OCI-M2 (cell line): ENCODE measurements around the gene ABI3BP.

Source experiments
- DNase-seq: peaks from one replicate; lab custom pipeline; 2025; ENCODE audit not compliant: unreplicated experiment; lab: John Stamatoyannopoulos, UW

The ABI3BP gene

DNA sequence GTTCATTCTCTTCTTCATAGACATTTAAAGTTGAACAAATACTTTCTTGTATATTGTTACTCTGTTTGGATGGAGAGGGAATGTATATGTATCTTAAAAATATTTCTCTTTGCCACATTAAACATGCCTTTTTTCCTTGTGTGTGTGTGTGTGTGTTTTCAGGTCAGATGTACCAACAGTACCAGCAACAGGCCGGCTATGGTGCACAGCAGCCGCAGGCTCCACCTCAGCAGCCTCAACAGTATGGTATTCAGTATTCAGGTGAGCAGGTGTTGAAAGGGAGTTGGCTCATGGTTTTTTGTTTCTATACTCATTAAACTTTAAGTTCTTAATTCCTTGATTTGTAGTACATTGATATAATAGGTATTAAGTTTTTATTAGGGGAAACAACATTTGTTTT is 248.6 kb downstream of the ABI3BP start:
- no peak for DNase-seq

DNA sequence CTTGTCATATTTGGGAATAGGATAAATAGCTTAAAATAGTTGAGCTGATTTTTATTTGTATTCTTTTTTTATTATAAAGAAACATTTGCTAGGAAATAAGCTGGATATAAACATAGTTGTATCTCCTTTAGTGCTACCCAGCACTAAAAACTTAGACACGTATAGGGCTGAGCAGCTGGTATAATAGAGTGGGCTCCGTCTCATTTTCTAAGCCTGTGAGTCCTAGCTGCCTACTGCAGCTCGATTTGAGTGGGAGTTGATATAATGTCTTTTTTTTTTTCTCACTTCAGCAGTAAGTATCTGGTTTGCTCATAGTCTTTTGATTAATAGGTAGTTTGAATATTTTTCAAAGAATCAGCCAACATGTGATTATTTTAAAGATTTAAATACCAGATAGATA is 249.7 kb downstream of the ABI3BP start:
- no peak for DNase-seq

DNA sequence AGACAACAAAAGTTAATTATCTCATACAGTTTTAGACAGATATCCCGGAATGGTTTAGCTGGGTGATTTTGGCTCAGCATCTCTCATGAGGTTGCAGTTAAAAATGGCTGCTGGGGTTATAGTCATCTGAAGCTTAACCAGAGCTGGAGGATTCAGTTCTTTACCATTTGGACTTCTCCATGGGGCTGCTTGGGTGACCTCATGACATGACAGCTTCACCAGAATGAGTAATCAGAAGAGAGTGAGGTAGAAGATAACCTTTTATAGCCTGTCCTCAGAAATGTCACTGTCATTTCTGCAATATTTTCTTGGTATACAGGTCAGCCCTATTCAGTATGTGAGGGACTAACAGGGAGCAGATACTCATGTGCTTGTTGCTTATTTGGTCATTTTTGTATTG is 253.0 kb downstream of the ABI3BP start:
- no peak for DNase-seq

DNA sequence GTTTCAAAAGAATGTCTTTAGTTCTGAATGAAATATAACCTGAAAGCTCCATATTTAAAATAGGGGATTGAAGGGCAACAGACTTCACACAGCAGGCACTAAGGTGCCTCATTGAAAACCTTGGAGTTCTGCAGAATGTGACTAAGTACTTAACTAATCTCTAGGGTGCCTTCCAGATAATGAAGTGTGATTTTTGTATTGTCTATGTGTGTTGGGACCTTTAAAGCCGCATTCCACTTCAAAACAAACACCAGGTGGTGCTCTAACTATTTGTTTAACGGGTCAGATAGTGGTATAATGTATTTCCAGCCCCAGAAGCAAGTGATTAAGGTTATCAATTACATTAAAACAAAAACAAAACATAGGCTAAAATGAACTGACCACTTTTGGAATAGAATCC is 255.9 kb downstream of the ABI3BP start:
- DNase-seq, result no peak

DNA sequence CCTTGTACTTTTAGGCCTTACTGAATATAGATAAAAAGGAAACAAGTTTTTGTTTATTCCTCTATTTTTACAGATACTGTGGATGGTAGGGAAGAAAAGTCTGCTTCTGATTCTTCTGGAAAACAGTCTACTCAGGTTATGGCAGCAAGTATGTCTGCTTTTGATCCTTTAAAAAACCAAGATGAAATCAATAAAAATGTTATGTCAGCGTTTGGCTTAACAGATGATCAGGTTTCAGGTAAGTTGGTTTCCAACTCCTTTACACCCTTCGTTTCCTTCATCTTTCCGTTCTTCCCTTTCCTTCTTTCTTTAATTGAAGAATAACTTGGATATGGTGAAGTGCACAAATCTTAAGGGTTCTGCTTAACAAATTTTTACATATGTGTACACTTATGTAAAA is 260.8 kb downstream of the ABI3BP start:
- no peak for DNase-seq

DNA sequence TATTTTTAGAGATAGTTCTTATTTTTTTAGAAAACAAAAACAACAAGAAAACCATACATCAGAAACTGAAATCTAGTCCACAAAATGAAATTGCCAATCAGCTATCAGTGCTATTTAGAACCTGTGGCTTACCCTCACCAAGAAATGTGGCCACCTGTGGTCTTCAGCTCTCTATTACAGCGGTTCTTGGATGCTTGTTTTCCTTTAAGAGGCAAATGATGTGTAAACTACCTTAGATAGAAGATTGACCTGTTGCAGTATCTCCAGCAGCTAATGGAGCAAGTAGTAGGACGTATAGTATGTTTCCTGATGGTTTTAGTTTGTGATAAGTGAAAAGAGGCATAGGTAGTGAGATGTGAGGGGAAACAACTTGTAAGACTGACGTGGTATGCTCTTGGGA is 262.7 kb downstream of the ABI3BP start:
- DNase-seq, result no peak

DNA sequence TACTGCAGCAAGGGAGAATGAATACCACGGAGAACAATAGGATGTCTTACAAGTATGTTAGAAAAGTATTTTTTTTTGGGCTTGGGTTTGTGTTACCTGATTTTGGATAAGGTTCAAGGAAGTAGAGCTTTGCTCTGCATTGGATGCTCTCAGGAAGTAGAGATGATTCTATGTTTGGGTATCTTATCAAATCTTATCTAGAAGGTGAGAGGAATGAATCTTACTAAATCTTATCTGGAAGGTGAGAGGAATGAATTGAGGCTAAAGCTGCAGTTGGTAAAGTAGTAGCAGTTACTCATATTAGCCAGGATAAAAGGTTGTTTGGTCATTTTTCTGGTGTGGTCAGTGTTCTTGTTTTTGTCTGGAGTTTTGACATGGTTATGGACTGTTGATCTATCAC is 266.5 kb downstream of the ABI3BP start:
- DNase-seq, result no peak

DNA sequence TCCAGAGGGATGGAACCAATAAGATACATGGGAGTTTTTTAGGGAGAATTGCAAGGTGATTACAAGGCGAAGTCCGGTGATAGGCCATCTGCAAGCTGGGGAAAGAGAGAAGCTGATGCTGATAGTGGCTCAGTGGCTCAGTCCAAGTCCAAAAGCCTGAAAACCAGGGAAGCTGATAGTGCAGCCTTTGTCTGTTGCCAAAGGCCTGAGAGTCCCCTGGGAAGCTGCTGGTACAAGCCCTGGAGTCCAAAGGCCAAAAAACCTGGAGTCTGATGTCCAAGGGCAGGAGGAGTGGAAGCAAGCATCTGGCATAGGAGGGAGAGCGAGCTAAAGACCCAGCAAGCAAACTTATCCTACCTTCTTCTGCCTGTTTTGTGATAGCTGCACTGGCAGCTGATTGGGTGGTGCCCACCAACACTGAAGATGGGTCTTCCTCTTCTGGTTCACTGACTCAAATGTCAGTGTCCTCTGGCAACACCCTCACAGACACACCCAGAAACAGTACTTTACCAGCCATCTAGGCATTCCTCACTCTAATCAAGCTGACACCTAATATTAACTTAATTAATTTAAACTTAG is 267.2 kb downstream of the ABI3BP start:
- DNase-seq, result no peak

DNA sequence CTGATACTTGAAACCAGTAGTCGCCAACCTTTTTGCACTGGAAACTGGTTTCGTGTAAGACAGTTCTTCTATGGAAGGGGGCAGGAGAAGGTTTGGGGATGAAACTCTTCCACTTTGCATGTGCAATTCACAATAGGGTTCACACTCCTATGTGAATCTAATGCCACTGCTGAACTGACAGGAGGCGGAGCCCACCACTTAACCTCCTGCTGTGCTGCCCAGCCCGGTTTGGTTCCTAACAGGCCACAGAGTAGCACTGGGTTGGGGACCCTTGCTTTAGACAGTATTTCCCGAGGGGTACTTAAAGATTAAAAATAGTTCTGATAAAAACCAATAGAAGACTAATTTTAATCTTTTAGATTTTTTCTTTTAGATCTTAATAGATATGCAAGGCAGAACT is 272.8 kb downstream of the ABI3BP start:
- DNase-seq, result no peak

DNA sequence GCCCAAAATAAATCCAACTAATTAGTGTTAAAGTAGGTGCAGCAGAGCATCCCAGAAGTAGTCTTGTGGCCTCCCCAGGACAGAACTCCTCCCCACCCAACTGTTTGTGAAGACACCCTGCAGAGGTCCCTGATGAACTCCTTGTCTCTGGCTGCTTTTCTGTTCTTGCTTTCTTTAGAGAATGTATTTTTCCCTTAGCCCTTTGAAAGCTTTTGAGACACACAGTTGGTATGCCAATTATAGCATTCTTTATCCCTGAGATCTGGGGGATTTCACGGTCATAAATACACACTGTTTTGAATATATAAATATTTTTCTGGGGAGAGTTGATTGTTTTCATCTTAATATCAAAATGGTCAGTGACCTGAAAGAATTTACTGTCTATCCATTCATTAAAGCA is 274.1 kb downstream of the ABI3BP start:
- no peak for DNase-seq

DNA sequence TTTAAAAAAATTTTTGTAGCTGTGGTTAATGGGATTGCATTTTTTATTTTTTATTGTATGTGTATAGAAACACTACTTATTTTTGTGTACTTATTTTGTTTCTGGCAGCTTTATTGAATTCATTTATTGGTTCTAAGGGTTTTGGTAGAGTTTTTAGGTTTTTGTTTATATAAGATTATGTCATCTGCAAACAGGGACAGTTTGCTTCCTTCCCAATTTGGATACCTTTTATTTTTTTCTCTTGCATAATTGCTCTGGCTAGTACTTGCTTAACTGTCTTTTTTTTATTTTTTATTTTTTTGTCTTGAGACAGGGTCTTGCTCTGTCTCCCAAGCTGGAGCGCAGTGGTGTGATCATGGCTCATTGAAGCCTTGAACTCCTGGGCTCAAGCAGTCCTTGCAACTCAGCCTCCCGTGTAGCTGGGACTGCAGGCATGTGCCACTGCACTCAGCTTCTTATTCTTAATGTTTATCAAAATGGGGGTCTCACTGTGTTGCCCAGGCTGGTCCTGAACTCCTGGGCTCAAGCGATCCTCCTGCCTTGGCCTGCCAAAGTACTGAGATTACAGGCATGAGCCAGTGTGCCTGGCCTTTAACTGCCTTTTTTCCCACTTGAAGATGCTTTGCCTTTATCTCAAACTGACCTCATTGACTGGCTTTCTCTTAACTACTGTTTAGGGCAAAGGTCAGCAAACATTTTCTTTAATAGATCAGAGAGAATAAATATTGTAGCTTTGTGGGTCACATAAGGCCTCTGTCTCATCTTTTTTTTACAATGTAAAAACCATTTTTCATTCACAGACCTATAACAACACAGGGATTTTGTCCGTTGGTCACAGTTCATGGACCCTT is 275.4 kb downstream of the ABI3BP start:
- DNase-seq, result no peak

DNA sequence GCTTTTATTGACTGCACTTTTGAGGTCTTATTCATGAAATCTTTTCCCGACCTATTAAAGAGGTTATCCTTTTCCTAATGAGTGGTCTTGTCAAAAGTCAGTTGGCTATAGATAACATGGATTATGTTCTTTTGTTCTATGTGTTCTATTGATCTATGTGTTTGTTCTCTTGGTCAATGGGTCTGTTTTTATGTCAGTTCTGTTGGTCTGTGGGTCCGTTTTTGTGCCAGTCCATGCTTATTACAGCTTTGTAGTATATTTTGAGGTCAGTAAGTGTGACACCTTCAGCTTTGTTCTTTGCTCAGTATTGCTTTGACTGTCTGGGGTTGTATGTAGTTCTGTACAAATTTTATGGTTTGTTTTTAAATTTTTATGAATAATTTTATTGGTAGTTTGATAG is 276.2 kb downstream of the ABI3BP start:
- no peak for DNase-seq

DNA sequence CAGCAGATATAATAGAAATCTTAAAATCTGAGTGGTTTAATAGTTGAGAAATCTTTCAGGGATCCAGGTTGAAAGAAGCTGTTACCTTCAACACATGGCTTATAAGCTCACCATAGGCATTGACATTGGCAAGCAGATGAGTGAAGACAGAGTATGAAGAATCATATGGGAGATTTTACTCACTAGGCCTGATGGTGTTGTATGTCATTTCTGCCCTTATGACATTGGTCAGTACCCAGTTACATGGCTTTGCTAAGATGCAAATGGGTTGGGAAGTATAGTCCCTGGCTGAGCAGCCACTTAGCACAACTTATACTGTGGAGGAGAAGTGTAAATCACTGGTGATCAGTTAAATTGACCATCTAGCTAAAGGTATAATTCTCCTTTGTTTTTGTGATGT is 278.0 kb downstream of the ABI3BP start:
- no peak for DNase-seq

DNA sequence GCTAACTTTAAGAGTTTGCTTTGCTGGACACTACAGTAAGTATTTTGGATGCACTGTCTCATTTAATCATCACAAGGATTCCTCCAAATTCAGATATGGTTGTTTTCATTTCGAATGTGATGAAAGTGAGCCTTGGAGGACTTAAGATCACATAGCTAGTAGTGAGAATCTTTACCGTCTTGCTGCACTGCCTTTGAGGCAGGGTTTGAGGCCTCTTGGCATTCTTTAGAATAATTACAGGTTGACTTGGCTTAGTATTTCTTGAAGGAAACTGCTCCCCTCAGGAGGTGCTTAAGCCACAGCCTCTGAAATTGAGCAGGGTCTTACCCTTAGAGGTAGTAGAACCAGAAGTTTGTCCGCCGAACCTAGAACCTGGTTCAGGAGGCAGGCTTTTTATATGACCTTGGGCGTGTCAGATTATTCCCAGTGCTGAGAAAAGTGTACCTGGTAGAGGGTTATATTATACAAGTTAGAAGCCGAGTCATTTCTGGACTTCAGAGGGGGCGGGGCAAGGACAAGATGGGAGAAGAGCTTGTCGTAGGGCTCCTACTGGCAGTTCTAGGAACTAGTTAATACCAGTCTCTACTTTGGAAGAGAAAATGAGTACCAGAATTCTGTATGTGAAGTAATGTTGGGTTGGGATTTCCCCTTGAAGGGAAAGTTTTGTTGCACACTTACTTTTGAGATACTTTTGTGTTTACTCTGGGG is 282.8 kb downstream of the ABI3BP start:
- DNase-seq, result no peak

DNA sequence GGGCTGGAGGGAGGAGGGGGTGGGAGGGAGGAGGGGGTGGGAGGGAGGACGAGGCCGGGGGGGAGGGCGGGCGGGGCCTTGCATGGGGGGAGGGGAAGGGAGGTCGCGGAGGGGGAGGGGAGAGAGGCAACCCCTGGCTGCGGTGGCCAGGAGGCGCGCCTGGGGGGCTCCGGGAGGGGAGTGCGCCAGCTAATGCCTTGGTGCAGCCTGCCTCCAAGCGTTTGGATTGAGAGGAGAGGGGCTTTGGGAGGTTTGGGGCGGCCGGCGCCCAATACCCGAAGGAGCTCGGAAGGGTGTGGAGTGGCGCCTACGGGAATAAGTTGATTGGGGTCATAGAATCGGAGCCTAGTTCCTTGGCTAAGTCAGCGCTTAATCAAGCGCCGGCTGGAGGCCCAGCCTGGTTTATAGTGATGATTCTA is 283.4 kb downstream of the ABI3BP start:
- DNase-seq, result no peak

DNA sequence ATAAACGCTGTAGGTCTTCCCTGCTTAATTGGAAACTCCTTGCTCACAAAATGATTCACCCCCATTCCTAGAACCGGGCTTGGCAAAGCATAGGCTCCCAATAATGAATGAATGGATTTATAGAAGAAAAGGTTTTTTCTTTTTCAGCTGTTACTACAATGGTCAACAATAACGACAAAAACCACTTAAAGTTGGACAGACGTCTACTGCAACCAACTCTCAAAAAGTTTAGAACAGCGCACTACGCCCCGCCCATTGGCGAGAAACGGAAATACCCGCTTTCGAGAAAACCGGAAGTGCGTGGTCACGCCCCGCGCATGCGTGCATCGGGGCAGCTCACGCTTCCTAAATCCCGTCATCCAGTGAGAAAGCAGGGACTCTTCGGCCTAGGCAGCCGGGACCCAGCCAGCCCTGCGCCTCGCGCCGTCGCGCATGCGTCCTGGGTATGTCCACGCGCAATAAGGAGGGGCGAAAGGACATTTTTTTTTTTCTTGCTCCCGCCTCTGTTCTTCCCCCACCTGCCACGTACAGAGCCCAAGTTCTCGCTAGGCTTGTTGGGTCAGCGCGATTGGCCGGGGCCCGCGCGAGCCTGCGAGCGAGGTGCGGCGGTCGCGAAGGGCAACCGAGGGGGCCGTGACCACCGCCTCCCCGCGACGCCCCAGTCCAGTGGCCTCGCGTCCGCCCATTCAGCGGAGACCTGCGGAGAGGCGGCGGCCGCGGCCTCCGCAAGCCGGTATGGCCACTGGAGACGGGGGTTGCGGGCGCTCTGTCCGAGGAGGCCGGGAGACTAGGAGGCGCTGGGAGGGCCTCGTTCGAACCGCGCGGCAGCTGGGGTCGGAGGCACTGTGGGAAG is 284.0 kb downstream of the ABI3BP start, which contains the start of gene TFG:
TFG (plus strand) TSS at position 506 of the 853 bp plus-strand sequence. CDS start 4,192 bp downstream, outside the sequence.
- DNase-seq, result peak; percentile 87

DNA sequence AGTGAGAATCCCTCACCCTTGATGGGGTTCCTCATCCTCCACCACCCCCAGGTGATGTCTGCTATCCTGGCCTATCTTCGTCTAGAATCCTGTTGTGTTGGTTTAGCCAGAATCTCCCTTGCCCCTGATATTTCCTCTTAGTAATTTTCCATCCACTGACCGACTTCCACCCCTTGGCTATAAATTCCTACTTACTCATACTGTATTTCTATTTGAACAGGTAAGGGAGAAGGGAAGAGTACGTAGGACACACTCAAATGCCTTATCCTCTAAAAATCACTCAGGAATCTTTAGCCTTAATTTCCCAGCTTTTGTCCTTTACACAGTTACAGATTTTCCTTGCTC is 284.6 kb downstream of the ABI3BP start:
- DNase-seq, result no peak

DNA sequence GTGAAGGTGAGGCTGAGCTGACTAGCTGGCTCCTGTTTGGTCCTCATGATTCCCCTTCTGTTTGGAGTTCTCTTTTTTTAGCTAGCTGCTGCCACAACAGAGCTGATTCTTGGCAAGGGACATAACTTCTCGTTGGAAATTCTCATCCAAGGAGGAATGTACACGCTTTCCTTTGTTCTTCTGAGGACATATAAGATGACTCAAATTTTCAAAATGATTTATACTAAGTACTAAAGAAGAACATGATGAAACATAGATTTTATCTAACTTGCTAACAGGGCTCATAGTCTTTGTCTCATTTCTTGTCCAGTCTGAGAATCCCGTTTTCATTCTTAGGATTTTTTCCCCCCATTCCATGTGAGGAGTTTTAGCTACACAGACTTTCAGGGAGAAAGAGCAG is 286.9 kb downstream of the ABI3BP start:
- no peak for DNase-seq

DNA sequence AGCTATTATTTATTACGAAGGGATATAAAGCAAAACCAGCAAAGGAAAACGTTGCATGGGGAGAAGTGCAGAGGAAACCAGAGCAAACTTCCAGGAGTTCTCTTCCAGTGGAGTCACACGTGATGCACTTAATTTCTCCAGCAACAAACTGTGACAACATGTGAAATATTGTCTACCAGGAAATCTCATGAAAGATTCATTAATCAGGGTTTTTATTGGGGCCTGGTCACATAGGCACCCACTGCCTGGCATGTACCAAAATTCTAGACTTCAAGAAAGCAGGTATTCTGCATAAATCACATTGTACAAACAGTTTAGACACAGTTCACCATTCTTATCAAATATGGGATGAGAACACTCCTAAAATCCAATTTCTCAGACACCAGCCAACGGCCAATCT is 289.4 kb downstream of the ABI3BP start:
- no peak for DNase-seq

DNA sequence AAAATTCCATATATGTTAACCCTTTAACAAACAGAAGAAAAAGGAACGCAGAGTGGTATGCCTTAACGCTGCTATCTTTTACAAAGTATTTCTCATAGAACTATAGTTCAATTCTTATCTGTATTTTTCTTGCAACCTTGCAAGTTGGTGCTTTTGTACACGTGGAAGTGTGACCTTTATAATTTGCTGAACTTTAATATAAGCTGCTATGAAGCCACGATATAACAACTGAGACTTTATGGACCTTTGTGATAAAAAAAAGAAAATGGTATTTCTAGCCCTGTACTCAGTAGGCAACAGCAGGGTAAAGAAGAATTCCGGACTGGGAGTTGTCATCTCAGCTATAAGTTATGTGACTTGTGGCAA is 290.3 kb downstream of the ABI3BP start:
- DNase-seq, result no peak
